ENCODE results near the gene PDE6A.

DNA sequence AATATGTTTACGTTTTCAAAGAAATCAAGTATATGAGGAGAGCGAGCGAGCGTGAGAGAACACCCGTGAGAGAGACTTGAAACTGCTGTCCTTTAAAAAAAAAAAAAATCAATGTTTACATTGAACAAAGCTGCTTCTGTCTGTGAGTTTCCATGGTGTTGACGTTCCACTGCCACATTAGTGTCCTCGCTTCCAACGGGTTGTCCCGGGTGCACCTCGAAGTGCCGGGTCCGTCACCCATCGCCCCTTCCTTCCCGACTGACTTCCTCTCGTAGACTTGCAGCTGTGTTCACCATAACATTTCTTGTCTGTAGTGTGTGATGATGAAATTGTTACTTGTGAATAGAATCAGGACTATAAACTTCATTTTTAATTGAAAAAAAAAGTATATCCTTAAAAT, 97.0 kb downstream of the PDE6A start:
- TF ChIP-seq ATF3 (IDR thresholded peaks at IDR 0.05) (no peak), CTCF (IDR thresholded peaks at IDR 0.05; ENCODE audit: low read depth, low read length, missing input control) (no peak), TAF1 (conservative IDR thresholded peaks at IDR 0.05) (no peak), REST (IDR thresholded peaks at IDR 0.05) (no peak), SP1 (IDR thresholded peaks at IDR 0.05) (no peak), MAX (IDR thresholded peaks at IDR 0.05) (no peak), YY1 (IDR thresholded peaks at IDR 0.05) (no peak), HNF4G (IDR thresholded peaks at IDR 0.05) (no peak), RXRA (IDR thresholded peaks at IDR 0.05) (no peak), EGR1 (IDR thresholded peaks at IDR 0.05; ENCODE audit: low read depth in 2 of 2) (no peak), ZBTB33 (IDR thresholded peaks at IDR 0.05) (no peak), FOXA1 (IDR thresholded peaks at IDR 0.05) (no peak)

Measured in liver (tissue), 3 donors.